ENCODE measurements around the gene LONRF2. TPM values are rescaled to one million over a fixed set of nuclear protein-coding genes. Genes with fewer than 3 reads are reported as not detected.

The LONRF2 gene
- polyA plus RNA-seq, 2 of the 4 experiments (the other 2 are of a cell fraction), result 4.8 to 17.9 TPM

- WGBS (ENCODE audit: missing lambda C conversion rate), result 86% methylated on average over 16 of the region's 17 CpGs
- CTCF ChIA-PET, result interaction anchor here (0.8 to 10.3 kb wide), 5 partner anchors 10 to 106 kb away, joined by 3 to 109 read pairs (median 8); no protein-coding TSS in a partner anchor
Measured at GRCh38 chr2:100274566-100275199, 47.6 kb downstream of the LONRF2 start.

DNA sequence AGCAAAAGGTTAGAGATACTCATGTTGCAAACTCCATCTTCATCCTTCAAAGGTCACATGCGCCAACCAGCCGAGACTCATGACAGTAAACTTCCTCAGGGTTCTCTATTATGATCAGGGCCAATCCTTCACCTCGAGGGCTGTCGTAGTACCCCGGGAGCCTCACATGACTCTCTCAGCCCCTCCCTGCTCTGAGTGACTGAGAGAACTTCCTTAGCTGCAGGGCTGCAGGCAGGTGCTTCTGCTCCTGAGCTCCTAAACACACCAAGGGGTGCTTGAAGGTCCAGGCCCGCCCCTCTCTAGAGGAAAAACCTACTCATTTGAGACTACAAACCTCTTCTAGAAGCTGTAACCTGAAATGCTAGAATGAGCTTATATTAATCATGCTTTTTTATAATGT is 48.2 kb downstream of the LONRF2 start:
- TF ChIP-seq CHD2 (IDR thresholded peaks at IDR 0.05; ENCODE audit: low read length, partially characterized antibody) (no peak), EP300 (IDR thresholded peaks at IDR 0.05) (no peak), KDM5A (IDR thresholded peaks at IDR 0.05) (no peak), RCOR1 (IDR thresholded peaks at IDR 0.05; ENCODE audit: low read depth, low read length) (no peak), MAX (IDR thresholded peaks at IDR 0.05) (no peak), CBX2 (IDR thresholded peaks at IDR 0.05; ENCODE audit: borderline replicate concordance, low read depth) (no peak), MAZ (IDR thresholded peaks at IDR 0.05; ENCODE audit: borderline replicate concordance, low read depth, low read length) (no peak), TFCP2L1 (CRISPR knock-in tag; IDR thresholded peaks at IDR 0.05) (no peak), HOXA7 (CRISPR knock-in tag; IDR thresholded peaks at IDR 0.05) (no peak), HDAC2 (IDR thresholded peaks at IDR 0.05) (no peak), TP53 (CRISPR knock-in tag; IDR thresholded peaks at IDR 0.05) (no peak), EHMT2 (IDR thresholded peaks at IDR 0.05; ENCODE audit: low read depth) (no peak), PHF8 (IDR thresholded peaks at IDR 0.05; ENCODE audit: borderline replicate concordance, low read depth) (no peak), RNF2 (IDR thresholded peaks at IDR 0.05; ENCODE audit: borderline replicate concordance, low read depth) (no peak)
- TF ChIP-seq, protein P1, sequence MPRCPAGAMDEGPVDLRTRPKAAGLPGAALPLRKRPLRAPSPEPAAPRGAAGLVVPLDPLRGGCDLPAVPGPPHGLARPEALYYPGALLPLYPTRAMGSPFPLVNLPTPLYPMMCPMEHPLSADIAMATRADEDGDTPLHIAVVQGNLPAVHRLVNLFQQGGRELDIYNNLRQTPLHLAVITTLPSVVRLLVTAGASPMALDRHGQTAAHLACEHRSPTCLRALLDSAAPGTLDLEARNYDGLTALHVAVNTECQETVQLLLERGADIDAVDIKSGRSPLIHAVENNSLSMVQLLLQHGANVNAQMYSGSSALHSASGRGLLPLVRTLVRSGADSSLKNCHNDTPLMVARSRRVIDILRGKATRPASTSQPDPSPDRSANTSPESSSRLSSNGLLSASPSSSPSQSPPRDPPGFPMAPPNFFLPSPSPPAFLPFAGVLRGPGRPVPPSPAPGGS (IDR thresholded peaks at IDR 0.05), result no peak
- H3K4me1 ChIP-seq, result peaks cover 5% of the 10 kb centered on the region; the same call in 1 of the 3 replicates
- 88% methylated on average over 6 of the region's 6 CpGs for WGBS (ENCODE audit: missing lambda C conversion rate)
- CTCF ChIA-PET, result interaction anchor here (1.3 to 10.3 kb wide), 3 partner anchors 10 to 17 kb away, joined by 5 to 109 read pairs (median 8); no protein-coding TSS in a partner anchor
- no peak overlapping the region for H3K27ac ChIP-seq
- H3K4me3 ChIP-seq, result no peak overlapping the region
- ATAC-seq (no peak; a peak in 1 of 6 replicates), DNase-seq (ENCODE audit: low read depth in 1 of 2, low spot score in 1 of 2) (no peak), FAIRE-seq (no peak)
- H3K4me2 ChIP-seq, result no peak overlapping the region
- POLR2A ChIA-PET, result no interaction called here
- no peaks in the 10 kb centered on the region for H3K9me3 ChIP-seq

More at GRCh38 chr2:100274566-100275199, 47.6 kb downstream of the LONRF2 start:
- FAIRE-seq (no peak), DNase-seq (ENCODE audit: low read depth in 1 of 2, low spot score in 1 of 2) (no peak), ATAC-seq (no peak; a peak in 1 of 6 replicates)
- TF ChIP-seq CTCF (IDR thresholded peaks at IDR 0.05) (no peak), FOSB (CRISPR knock-in tag; IDR thresholded peaks at IDR 0.05) (no peak), HOXB5 (CRISPR knock-in tag; IDR thresholded peaks at IDR 0.05) (no peak), RAD21 (conservative IDR thresholded peaks at IDR 0.05 in 1 of 2, IDR thresholded peaks at IDR 0.05 in 1 of 2) (no peak), RFX5 (IDR thresholded peaks at IDR 0.05) (no peak), TFCP2L1 (CRISPR knock-in tag; IDR thresholded peaks at IDR 0.05) (no peak), HEYL (CRISPR knock-in tag; IDR thresholded peaks at IDR 0.05) (no peak)
- POLR2A ChIA-PET, result no interaction called here
- Histone ChIP-seq H3K9me3 (no peaks in the 10 kb centered on the region), H3K27ac (no peak overlapping the region), H3K4me1 (peaks cover 5% of the 10 kb centered on the region; the same call in 1 of the 3 replicates), H3K4me3 (no peak overlapping the region), H3K4me2 (no peak overlapping the region)
